ENCODE measurements around the gene RBFOX2.
"Not testable (repeated sequence)": the region's sequence is repeated elsewhere in the genome, so short reads cannot be mapped to it uniquely, and the experiment has no call there.

RBFOX2 gene

DNA sequence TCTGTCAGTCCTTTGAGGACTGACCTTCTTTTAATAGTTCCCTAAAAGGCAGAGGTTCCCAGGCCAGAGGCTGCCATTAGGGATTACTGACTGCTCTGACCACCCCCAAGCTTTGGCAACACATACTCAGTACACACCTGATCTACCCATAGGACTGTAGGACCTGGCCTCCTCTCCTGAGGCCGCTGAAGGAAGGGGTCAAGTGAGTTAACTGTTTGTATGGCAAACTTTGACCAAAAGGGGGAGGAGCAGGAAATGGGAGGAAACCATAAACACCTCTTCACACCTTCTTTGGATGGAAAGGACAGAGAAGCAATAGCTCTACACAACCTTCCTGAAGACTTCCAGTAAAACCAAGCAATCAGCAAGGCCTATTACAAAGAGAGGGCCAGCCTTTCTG, 207.0 kb downstream of the RBFOX2 start:
- DNase-seq (ENCODE audit: low read depth): no peak

- DNase-seq (ENCODE audit: low read depth): no peak
Measured at GRCh38 chr22:35819421-35819820, 209.2 kb downstream of the RBFOX2 start.

GRCh38 chr22:35818897-35819296, 209.7 kb downstream of the RBFOX2 start:
- no peak for DNase-seq (ENCODE audit: low read depth)

DNA sequence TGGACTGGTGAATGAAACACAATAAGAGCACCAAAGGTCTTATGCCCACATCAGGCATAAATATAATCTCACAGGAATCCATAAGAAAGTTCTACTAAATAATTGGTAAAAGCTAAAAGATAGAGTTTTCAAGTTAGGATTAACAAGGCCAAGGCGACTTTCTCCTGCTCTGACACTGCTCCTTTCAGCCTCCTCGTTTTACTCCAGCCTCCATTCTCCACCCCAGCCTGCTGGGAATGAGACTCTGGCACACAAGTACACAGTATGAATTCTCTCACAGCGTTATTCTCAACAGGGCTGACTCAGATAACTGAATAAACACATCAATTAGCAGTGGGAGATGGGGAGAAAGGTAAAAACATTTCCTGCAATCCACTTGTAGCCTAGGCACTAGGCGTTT, 216.0 kb downstream of the RBFOX2 start:
- DNase-seq (ENCODE audit: low read depth): no peak

GRCh38 chr22:35811670-35812069, 217.0 kb downstream of the RBFOX2 start:
- DNase-seq (ENCODE audit: low read depth): no peak

GRCh38 chr22:35809816-35810215, 218.8 kb downstream of the RBFOX2 start:
- DNase-seq (ENCODE audit: low read depth): no peak

- DNase-seq (ENCODE audit: low read depth): no peak
Measured at GRCh38 chr22:35808377-35808776, 220.2 kb downstream of the RBFOX2 start.

DNA sequence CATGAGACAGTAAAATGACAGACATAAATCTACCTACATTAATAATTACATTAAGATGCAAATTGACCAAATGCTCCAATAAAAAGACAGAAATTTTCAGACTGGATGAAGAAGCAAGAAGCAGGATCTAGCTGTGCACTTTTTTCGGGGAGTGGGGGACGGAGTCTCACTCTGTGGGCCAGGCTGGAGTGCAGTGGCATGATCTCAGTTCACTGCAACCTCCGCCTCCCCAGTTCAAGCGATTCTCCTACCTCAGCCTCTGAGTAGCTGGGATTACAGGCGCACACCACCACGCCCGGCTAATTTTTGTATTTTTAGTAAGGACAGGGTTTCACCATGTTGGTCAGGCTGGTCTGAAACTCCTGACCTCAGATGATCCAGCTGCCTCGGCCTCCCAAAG, 222.0 kb downstream of the RBFOX2 start:
- not testable (repeated sequence) for DNase-seq (ENCODE audit: low read depth)

DNA sequence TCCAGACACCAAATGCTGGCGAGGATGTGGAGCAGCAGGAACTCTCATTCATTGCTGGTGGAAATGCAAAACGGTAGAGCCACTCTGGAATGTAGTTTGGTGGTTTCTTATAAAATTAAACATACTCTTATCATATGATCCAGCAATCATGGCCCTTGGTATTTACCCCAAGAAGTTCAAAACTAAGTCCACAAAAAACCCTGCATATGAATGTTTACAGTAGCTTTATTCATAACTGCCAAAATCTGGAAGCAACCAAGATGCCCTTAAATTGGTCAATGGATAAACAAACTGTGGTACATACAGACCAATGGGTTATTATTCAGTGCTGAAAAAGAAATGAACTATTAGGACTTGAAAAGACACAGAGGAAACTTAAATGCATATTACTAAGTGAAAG, 223.2 kb downstream of the RBFOX2 start:
- no peak for DNase-seq (ENCODE audit: low read depth)

GRCh38 chr22:35804421-35804820, 224.2 kb downstream of the RBFOX2 start:
- DNase-seq (ENCODE audit: low read depth): no peak

- DNase-seq (ENCODE audit: low read depth): no peak
Measured at GRCh38 chr22:35802885-35803284, 225.7 kb downstream of the RBFOX2 start.

DNA sequence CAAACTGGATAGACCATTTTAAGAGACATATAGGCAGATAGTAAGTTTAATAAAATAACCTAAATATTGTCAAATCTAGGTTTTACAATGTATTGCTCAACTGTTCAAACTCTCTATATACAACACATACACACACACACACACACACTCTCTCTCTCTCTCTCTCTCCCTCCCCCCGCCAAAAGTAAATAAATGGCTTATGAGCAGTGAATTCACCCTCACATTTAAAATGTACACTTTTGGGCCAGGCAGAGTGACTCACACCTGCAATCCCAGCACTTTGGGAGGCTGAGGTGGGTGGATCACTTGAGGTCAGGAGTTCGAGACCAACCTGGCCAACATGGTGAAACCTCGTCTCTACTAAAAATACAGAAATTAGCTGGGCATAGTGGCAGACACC, 227.3 kb downstream of the RBFOX2 start:
- not testable (repeated sequence) for DNase-seq (ENCODE audit: low read depth)

- DNase-seq (ENCODE audit: low read depth): no peak
Measured at GRCh38 chr22:35799150-35799549, 229.5 kb downstream of the RBFOX2 start.

- no peak for DNase-seq (ENCODE audit: low read depth)
Measured at GRCh38 chr22:35797411-35797810, 231.2 kb downstream of the RBFOX2 start.

DNA sequence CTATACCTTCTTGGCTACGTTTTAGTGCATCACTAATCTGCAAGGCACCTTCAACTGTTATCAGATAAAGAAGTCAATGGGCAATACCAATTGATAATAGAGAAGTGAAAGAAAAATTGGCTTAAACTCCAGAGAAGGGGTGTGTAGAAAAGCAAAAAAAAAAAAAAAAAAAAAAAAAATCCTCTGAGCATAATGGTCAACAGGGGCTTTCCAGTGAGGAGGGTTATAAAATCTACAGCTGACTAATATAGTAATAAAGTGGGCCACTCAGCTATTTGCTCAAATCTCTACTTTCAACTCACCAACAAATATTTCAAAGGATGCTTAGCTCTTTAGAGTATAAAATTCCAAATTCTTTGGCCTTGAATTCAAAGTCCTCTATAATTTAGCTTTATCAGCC, 233.1 kb downstream of the RBFOX2 start:
- DNase-seq (ENCODE audit: low read depth): no peak

GRCh38 chr22:35792506-35792905, 236.1 kb downstream of the RBFOX2 start:
- DNase-seq (ENCODE audit: low read depth): no peak

DNA sequence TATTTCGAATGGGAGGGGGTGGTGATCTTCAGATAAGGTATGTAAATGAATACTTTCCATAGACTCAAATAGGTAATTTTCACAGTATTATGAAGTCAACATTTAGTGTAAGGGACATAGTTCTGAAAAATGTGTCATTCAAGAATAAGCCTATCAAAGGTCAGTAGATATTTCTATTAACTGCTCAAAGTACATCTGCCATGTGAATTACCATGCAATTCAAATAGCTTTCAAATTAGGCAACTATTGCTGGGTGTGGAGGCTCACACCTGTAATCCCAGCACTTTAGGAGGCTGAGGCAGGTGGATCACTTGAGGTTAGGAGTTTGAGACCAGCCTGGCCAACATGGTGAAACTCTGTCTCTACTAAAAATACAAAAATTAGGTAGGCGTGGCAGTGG, 236.8 kb downstream of the RBFOX2 start:
- DNase-seq (ENCODE audit: low read depth): not testable (repeated sequence)

- no peak for DNase-seq (ENCODE audit: low read depth)
Measured at GRCh38 chr22:35785181-35785923, 243.3 kb downstream of the RBFOX2 start.

- DNase-seq (ENCODE audit: low read depth): no peak
Measured at GRCh38 chr22:35784633-35785032, 244.0 kb downstream of the RBFOX2 start.

DNA sequence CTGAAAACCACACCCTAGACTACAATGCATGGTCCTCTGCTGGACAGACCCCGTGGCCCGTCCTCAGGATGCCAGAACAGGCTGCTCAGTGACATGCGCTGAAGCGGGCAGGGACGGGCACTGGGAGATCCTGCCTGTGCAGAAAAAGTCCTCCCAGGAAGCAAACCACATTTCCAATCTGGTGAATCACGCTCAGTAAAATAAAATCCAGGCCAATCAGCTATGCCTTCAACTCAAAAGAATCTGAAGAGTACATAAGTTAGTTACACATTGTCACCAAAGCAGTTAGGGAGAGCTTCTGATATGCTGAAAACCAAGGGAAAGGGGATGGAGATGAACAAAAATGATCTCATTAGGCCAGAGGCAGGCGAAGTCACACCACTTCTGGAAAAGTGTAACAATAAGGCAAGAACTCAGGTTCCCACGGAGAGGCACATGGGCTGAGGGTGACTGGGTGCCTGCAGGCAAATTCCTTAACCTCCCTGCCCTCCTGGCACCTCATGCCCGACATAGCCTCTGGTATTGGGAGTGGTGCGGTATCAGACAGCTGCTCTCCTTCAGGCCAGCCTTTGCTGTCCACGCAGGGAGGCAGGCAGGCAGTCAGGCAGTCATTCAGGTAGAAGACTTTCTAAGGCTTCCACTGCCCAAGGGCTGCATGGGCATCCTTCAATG, 244.5 kb downstream of the RBFOX2 start:
- no peak for DNase-seq (ENCODE audit: low read depth)

DNA sequence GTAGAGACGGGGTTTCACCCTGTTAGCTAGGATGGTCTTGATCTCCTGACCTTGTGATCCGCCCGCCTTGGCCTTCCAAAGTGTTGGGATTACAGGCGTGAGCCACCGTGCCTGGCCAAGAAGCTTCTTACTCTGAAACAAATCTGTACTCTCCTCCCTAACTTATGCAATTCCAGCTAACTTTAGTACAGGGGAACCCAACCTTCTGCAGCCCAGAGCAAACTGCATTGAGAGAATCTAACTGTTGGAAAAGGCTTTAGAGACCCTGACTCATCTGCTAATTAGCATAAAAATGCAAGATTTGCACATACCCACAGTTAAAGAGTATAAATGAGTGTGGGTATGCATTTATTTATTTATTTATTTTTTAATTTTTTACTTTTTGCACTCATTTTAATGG, 246.1 kb downstream of the RBFOX2 start:
- no peak for DNase-seq (ENCODE audit: low read depth)

- no peak for DNase-seq (ENCODE audit: low read depth)
Measured at GRCh38 chr22:35781898-35782297, 246.7 kb downstream of the RBFOX2 start.

- DNase-seq (ENCODE audit: low read depth): no peak
Measured at GRCh38 chr22:35777335-35777975, 251.2 kb downstream of the RBFOX2 start.
